Endothelial cell of umbilical vein (primary cell): ENCODE data around the gene ITGB3. TPM values are rescaled to one million over a fixed set of nuclear protein-coding genes. Genes with fewer than 3 reads are reported as not detected.

Experiments used
- BruUV-seq: library from RNA; stranded (reverse); fragments of 400-500 nt; replicated peaks from 2 replicates; lab custom pipeline; 2021; lab: Mats Ljungman, UMichigan
- CTCF ChIA-PET: fragments of 300-600, 350-600 bp; sonication (Branson Sonifier 250); formaldehyde crosslinking; loops from one replicate; lab custom pipeline; 2021; ENCODE audit warnings: antibody characterized with exemption, inconsistent platforms; lab: Charles Lee
- POLR2A ChIA-PET: fragments of 300-600, 350-600 bp; sonication (Branson Sonifier 250); formaldehyde crosslinking; loops from one replicate; lab custom pipeline; 2021; ENCODE audit warnings: antibody characterized with exemption, inconsistent platforms; lab: Charles Lee
- DNase-seq: peaks from one replicate; pipeline ENCODE4 v3.0.0-alpha.2; 2011; ENCODE audit warnings: low read depth, low spot score
- FAIRE-seq: peaks from 2 replicates; lab custom pipeline; 2011; peaks lifted over from hg19 to GRCh38; lab: Jason Lieb, UNC
- H2AFZ ChIP-seq: 2 replicates; pipeline ENCODE4 v1.6.0; 2012; ENCODE audit warnings: low read depth, low read length, control low read depth, inconsistent platforms
- H3K27ac ChIP-seq: 2 replicates; pipeline ENCODE4 v1.5.1; 2011; ENCODE audit warnings: low read depth, mild to moderate bottlenecking, control low read depth, low read length, moderate library complexity; ENCODE audit not compliant: insufficient read depth
- H3K27me3 ChIP-seq, 2 experiments: 2 replicates each; pipeline versions ENCODE4 v1.6.0 to v1.6.1; 2011; ENCODE audit warnings: low read length in 2 of 2, mixed read lengths in 1 of 2; ENCODE audit not compliant: control insufficient read depth in 2 of 2, insufficient read depth in 2 of 2
- H3K36me3 ChIP-seq, 2 experiments: 2 replicates in 1 of 2; 3 replicates in 1 of 2; pipeline ENCODE4 v1.5.1; 2011; ENCODE audit warnings: low read length in 2 of 2, mild to moderate bottlenecking in 1 of 2, moderate library complexity in 1 of 2; ENCODE audit not compliant: control insufficient read depth in 2 of 2, insufficient read depth in 2 of 2; ENCODE audit errors: extremely low read depth in 1 of 2
- H3K4me1 ChIP-seq: 3 replicates; pipeline ENCODE4 v1.5.1; 2011; ENCODE audit warnings: mild to moderate bottlenecking, low read length; ENCODE audit not compliant: control insufficient read depth, insufficient read depth; ENCODE audit errors: extremely low read depth
- H3K4me2 ChIP-seq: 2 replicates; pipeline ENCODE4 v1.6.1; 2011; ENCODE audit warnings: low read length, control low read depth, mixed read lengths; ENCODE audit not compliant: insufficient read depth
- H3K4me3 ChIP-seq, 3 experiments: fragments of 200-600 bp in 1 of 3; sonication (generic), shearing (Covaris generic) in 1 of 3; replicated peaks in 1 of 3; 2 replicates each; pipeline ENCODE4 v1.5.1; 2011 to 2016; ENCODE audit warnings: control low read depth in 3 of 3, low read length in 3 of 3, mild to moderate bottlenecking in 2 of 3, inconsistent platforms in 1 of 3, low read depth in 1 of 3, moderate library complexity in 1 of 3; ENCODE audit not compliant: insufficient read depth in 1 of 3
- H3K79me2 ChIP-seq: 2 replicates; pipeline ENCODE4 v1.6.0; 2012; ENCODE audit warnings: low read length, inconsistent platforms; ENCODE audit not compliant: control insufficient read depth, insufficient read depth
- H3K9ac ChIP-seq: replicated peaks from 2 replicates; pipeline ENCODE3; 2011; ENCODE audit warnings: low read length, control low read depth; ENCODE audit not compliant: insufficient read depth; ENCODE audit errors: extremely low read depth
- H3K9me1 ChIP-seq: replicated peaks from 3 replicates; pipeline ENCODE4 v1.6.0; 2011; ENCODE audit warnings: mild to moderate bottlenecking, low read length; ENCODE audit not compliant: control insufficient read depth, insufficient read depth; ENCODE audit errors: extremely low read depth
- H3K9me3 ChIP-seq: replicated peaks from 2 replicates; pipeline ENCODE4 v1.5.1; 2012; ENCODE audit warnings: low read length, inconsistent platforms; ENCODE audit not compliant: control insufficient read depth, insufficient read depth
- H4K20me1 ChIP-seq: replicated peaks from 2 replicates; pipeline ENCODE3; 2011; ENCODE audit warnings: mild to moderate bottlenecking, low read length; ENCODE audit not compliant: control insufficient read depth, insufficient read depth; ENCODE audit errors: extremely low read depth
- CTCF ChIP-seq, 2 donors: IDR thresholded peaks; 1 replicate in 1 of 2; 2 replicates in 1 of 2; pipeline ENCODE4 v1.5.1; 2011; ENCODE audit warnings: low read length in 2 of 2, mild to moderate bottlenecking in 2 of 2, moderate library complexity in 2 of 2, control low read depth in 1 of 2, inconsistent platforms in 1 of 2, low read depth in 1 of 2; ENCODE audit not compliant: insufficient read depth in 1 of 2; ENCODE audit errors: extremely low read depth in 1 of 2
- EZH2 ChIP-seq: IDR thresholded peaks from 2 replicates; pipeline ENCODE4 v1.6.1; 2012; ENCODE audit warnings: borderline replicate concordance, low read depth, mild to moderate bottlenecking, moderate library complexity, low read length, inconsistent platforms; ENCODE audit not compliant: severe bottlenecking
- FOS ChIP-seq: IDR thresholded peaks from 2 replicates; pipeline ENCODE4 v1.6.1; 2011; ENCODE audit warnings: mild to moderate bottlenecking, low read length, moderate library complexity, borderline replicate concordance; ENCODE audit not compliant: insufficient read depth
- GATA2 ChIP-seq: IDR thresholded peaks from 2 replicates; pipeline ENCODE4 v1.7.0; 2011; ENCODE audit warnings: low read depth, mild to moderate bottlenecking, moderate library complexity, mixed read lengths, low read length; ENCODE audit not compliant: insufficient read length, insufficient read depth
- JUN ChIP-seq: IDR thresholded peaks from 2 replicates; pipeline ENCODE4 v1.6.1; 2011; ENCODE audit warnings: borderline replicate concordance, low read depth; ENCODE audit not compliant: insufficient read length, insufficient read depth
- MAX ChIP-seq: IDR thresholded peaks from 2 replicates; pipeline ENCODE4 v1.6.1; 2011; ENCODE audit not compliant: insufficient read depth, insufficient read length
- MYC ChIP-seq: IDR thresholded peaks from one replicate; pipeline ENCODE4 v1.6.1; 2011; ENCODE audit warnings: mild to moderate bottlenecking, low read depth, low read length
- POLR2A ChIP-seq: IDR thresholded peaks from 2 replicates; pipeline ENCODE4 v1.6.1; 2012; ENCODE audit warnings: low read depth, mild to moderate bottlenecking, control low read depth, low read length
- POLR2AphosphoS5 ChIP-seq: IDR thresholded peaks from 2 replicates; pipeline ENCODE4 v1.6.1; 2012; ENCODE audit warnings: low read depth, mild to moderate bottlenecking, control low read depth, low read length, moderate library complexity; ENCODE audit not compliant: insufficient read depth
- dilution Hi-C: fragments of 300-500 bp; cut with MboI; formaldehyde crosslinking; loops from one replicate; pipeline ENCODE4 v1.15.0; 2019; ENCODE audit warnings: low sequenced_read_pairs; ENCODE audit not compliant: extremely low pct_ligation_motif_present
- intact Hi-C: fragments of 100-400 bp; cut with micrococcal nuclease; formaldehyde crosslinking; loops from one replicate; pipeline ENCODE4 v1.10.0; 2022
- polyA plus RNA-seq, 4 experiments: library from polyadenylated mRNA; depleted of rRNA in 3 of 4; stranded (reverse) in 3 of 4; unstranded in 1 of 4; fragments of >200 nt; gene quantifications; 2 replicates each; pipeline versions ENCODE4 v1.2.1 to v1.2.3, GENCODE V29; 2011 to 2012; ENCODE audit warnings: missing spikeins in 1 of 4
- total RNA-seq: library from RNA; stranded (reverse); gene quantifications from 2 replicates; pipeline ENCODE4 v1.2.3, GENCODE V29; 2021

The ITGB3 gene
- total and polyA plus RNA-seq, 2 donors (not counting 3 experiments of a cell fraction or from before 2014, with no cell fraction given) = 55.8 to 60.0 TPM

GRCh38 chr17:47208744-47209488 is 44.7 kb upstream of the ITGB3 start, which contains the start of gene MYL4:
TSS of gene MYL4 (plus strand) at chr17:47209348. CDS start at chr17:47209423, 75 bp downstream.
- Histone ChIP-seq H3K4me3 (no peak within 1 kb of the TSS), H3K9ac (no peak within 1 kb of the TSS), H3K9me3 (no peaks in the 10 kb centered on the region), H4K20me1 (no peaks in the 10 kb centered on the region), H3K9me1 (no peaks in the 10 kb centered on the region), H3K4me2 (no peak within 1 kb of the TSS), H3K27ac (no peak within 1 kb of the TSS), H2AFZ (no peak within 1 kb of the TSS), H3K79me2 (no peaks in the 10 kb centered on the region), H3K27me3 (no peaks in the 10 kb centered on the region), H3K36me3 (no peaks in the 10 kb centered on the region), H3K4me1 (no peaks in the 10 kb centered on the region)
- CTCF ChIA-PET = interaction anchor here (0.7 to 1.2 kb wide), 2 partner anchors 10 to 106 kb away, joined by 3 to 4 read pairs; no protein-coding TSS in a partner anchor
- POLR2A ChIA-PET = no interaction called here
- no peak for DNase-seq
- dilution Hi-C loops (no loop called here), intact Hi-C loops (no loop called here)
- TF ChIP-seq GATA2 (no peak), JUN (no peak), POLR2A (no peak), CTCF (IDR thresholded peaks at IDR 0.05; ENCODE audit: extremely low read depth in 1 of 2, insufficient read depth in 1 of 2, low read depth in 1 of 2, low read length in 2 of 2) (no peak), MYC (no peak), EZH2 (no peak), FOS (no peak), POLR2AphosphoS5 (no peak), MAX (no peak)
- BruUV-seq = no TSS peak
- no peak for FAIRE-seq
